Thoracic aorta (tissue), 2 donors: Measurements from ENCODE around the gene CCDC28B. TPM values are rescaled to one million over a fixed set of nuclear protein-coding genes. Genes with fewer than 3 reads are reported as not detected.

Experiments
- ATAC-seq: fragments of 150-250 bp; one replicate; pipeline ENCODE4 v1.8.0; 2017; ENCODE audit warnings: low read depth; ENCODE audit not compliant: insufficient number of reproducible peaks, low FRiP score
- DNase-seq: peaks from one replicate; pipeline ENCODE4 v3.0.0-alpha.2; 2020; ENCODE audit warnings: low spot score
- H3K27ac ChIP-seq, 2 donors: fragments of 200-600 bp; sonication (generic); 1 replicate in 1 of 2; 2 replicates in 1 of 2; pipeline ENCODE4 v1.5.1; 2016; ENCODE audit warnings: mild to moderate bottlenecking in 2 of 2, moderate library complexity in 2 of 2
- H3K27me3 ChIP-seq: fragments of 200-600 bp; sonication (generic); replicated peaks from 2 replicates; pipeline ENCODE4 v1.6.0; 2016; ENCODE audit warnings: mild to moderate bottlenecking; ENCODE audit not compliant: insufficient read depth
- H3K36me3 ChIP-seq: fragments of 200-600 bp; sonication (generic); one replicate; pipeline ENCODE4 v1.5.1; 2016
- H3K4me1 ChIP-seq, 2 donors: fragments of 200-600 bp; sonication (generic); 1 replicate in 1 of 2; 2 replicates in 1 of 2; pipeline versions ENCODE4 v1.5.1 to v1.6.0; 2016; ENCODE audit warnings: low read depth in 2 of 2, mild to moderate bottlenecking in 1 of 2; ENCODE audit not compliant: control insufficient read depth in 1 of 2
- H3K4me3 ChIP-seq: fragments of 200-600 bp; sonication (generic); 2 replicates; pipeline ENCODE4 v1.5.1; 2016; ENCODE audit warnings: mild to moderate bottlenecking
- H3K9me3 ChIP-seq: fragments of 200-600 bp; sonication (generic); 2 replicates; pipeline ENCODE4 v1.5.1; 2016
- CTCF ChIP-seq: fragments of 200-600 bp; sonication (generic); IDR thresholded peaks from one replicate; pipeline ENCODE4 v1.5.1; 2019; ENCODE audit warnings: antibody characterized with exemption
- total RNA-seq, 2 donors: library from RNA; depleted of rRNA; stranded (reverse); fragments of >200 nt; gene quantifications; one replicate each; pipeline versions ENCODE4 v1.1.0 to v1.2.3, GENCODE V29; 2016

The CCDC28B gene
- total RNA-seq, 2 donors from 2014 or later = 2.0 TPM; not detected in 1

- H3K4me1 ChIP-seq = peaks cover 1 to 9% of the 10 kb centered on the region in 2 donors
- H3K27ac ChIP-seq = no peak overlapping the region
- peak; percentile 53 for TF ChIP-seq CTCF
- DNase-seq (no peak), ATAC-seq (no peak)
- H3K4me3 ChIP-seq = no peak overlapping the region
- no peaks in the 10 kb centered on the region for H3K27me3 ChIP-seq
- no peaks in the 10 kb centered on the region for H3K9me3 ChIP-seq
- peaks cover 31% of the 10 kb centered on the region for H3K36me3 ChIP-seq
Measured at GRCh38 chr1:32215629-32216480, 15.5 kb downstream of the CCDC28B start.

- H3K36me3 ChIP-seq = peaks cover 31% of the 10 kb centered on the region
- no peak for TF ChIP-seq CTCF
Measured at GRCh38 chr1:32216566-32216965, 16.2 kb downstream of the CCDC28B start.

GRCh38 chr1:32219022-32219421 is 18.6 kb downstream of the CCDC28B start:
- no peak for ATAC-seq
- peaks cover 19 to 30% of the 10 kb centered on the region in 2 donors for H3K4me1 ChIP-seq

More at GRCh38 chr1:32216566-32216965, 16.2 kb downstream of the CCDC28B start:
- H3K4me3 ChIP-seq = no peak overlapping the region
- no peaks in the 10 kb centered on the region for H3K27me3 ChIP-seq
- no peak for ATAC-seq
- DNase-seq = no peak
- H3K27ac ChIP-seq = no peak overlapping the region
- peaks cover 8 to 16% of the 10 kb centered on the region in 2 donors for H3K4me1 ChIP-seq
- H3K9me3 ChIP-seq = no peaks in the 10 kb centered on the region

GRCh38 chr1:32220746-32221580 is 20.6 kb downstream of the CCDC28B start:
- TF ChIP-seq CTCF = no peak
- DNase-seq (no peak), ATAC-seq (no peak)
- Histone ChIP-seq H3K27me3 (no peaks in the 10 kb centered on the region), H3K36me3 (peaks cover 35% of the 10 kb centered on the region), H3K27ac (no peak overlapping the region), H3K4me1 (peaks cover 19 to 31% of the 10 kb centered on the region in 2 donors), H3K9me3 (no peaks in the 10 kb centered on the region), H3K4me3 (peak overlapping the region; percentile 99)

More at GRCh38 chr1:32219022-32219421, 18.6 kb downstream of the CCDC28B start:
- Histone ChIP-seq H3K36me3 (peaks cover 35% of the 10 kb centered on the region), H3K9me3 (no peaks in the 10 kb centered on the region), H3K4me3 (no peak overlapping the region), H3K27me3 (no peaks in the 10 kb centered on the region), H3K27ac (no peak overlapping the region)
- no peak for DNase-seq
- TF ChIP-seq CTCF = no peak

- ATAC-seq (no peak), DNase-seq (no peak)
- Histone ChIP-seq H3K9me3 (no peaks in the 10 kb centered on the region), H3K27ac (peak overlapping the region; percentile 96 to 98), H3K4me3 (peak overlapping the region; percentile 99), H3K36me3 (peaks cover 31% of the 10 kb centered on the region), H3K4me1 (peaks cover 19 to 31% of the 10 kb centered on the region in 2 donors), H3K27me3 (no peaks in the 10 kb centered on the region)
- TF ChIP-seq CTCF = no peak
Measured at GRCh38 chr1:32221581-32221979, 21.2 kb downstream of the CCDC28B start.
